Endometrium (tissue), 2 donors: Measurements from ENCODE around the gene ASB5.
"Not testable (repeated sequence)": the region's sequence is repeated elsewhere in the genome, so short reads cannot be mapped to it uniquely, and the experiment has no call there.

Source experiments
- FAIRE-seq: peaks from 2 replicates; lab custom pipeline; 2012; peaks lifted over from hg19 to GRCh38; lab: Jason Lieb, UNC
- donor health status: control.
- donor health status: control.

Gene ASB5

GRCh38 chr4:176268963-176269362 is at the start of gene ASB5:
ASB5 (minus strand) TSS chr4:176269222; CDS start chr4:176269108, 114 bp downstream.
- FAIRE-seq = no peak

- FAIRE-seq = no peak
These were observed 44.7 kb upstream of the ASB5 start for GRCh38 chr4:176313596-176314336.

- FAIRE-seq = no peak
These were observed 40.8 kb upstream of the ASB5 start for GRCh38 chr4:176309772-176310171.

- FAIRE-seq = no peak
These were observed 40.0 kb upstream of the ASB5 start for GRCh38 chr4:176309046-176309445.

- FAIRE-seq = no peak
These were observed 39.4 kb upstream of the ASB5 start for GRCh38 chr4:176308441-176308840.

- FAIRE-seq = no peak
These were observed 38.6 kb upstream of the ASB5 start for GRCh38 chr4:176307666-176307930.

GRCh38 chr4:176306837-176307665 is 38.0 kb upstream of the ASB5 start:
- FAIRE-seq = no peak

GRCh38 chr4:176303938-176304337 is 34.9 kb upstream of the ASB5 start:
- FAIRE-seq = no peak

- no peak for FAIRE-seq
These were observed 33.6 kb upstream of the ASB5 start for GRCh38 chr4:176302283-176303275.

- FAIRE-seq = no peak
These were observed 31.5 kb upstream of the ASB5 start for GRCh38 chr4:176300565-176300964.

GRCh38 chr4:176300036-176300435 is 31.0 kb upstream of the ASB5 start:
- no peak for FAIRE-seq

- FAIRE-seq = no peak
These were observed 29.6 kb upstream of the ASB5 start for GRCh38 chr4:176298664-176299063.

GRCh38 chr4:176295907-176296306 is 26.9 kb upstream of the ASB5 start:
- not testable (repeated sequence) for FAIRE-seq

GRCh38 chr4:176293660-176294059 is 24.6 kb upstream of the ASB5 start:
- no peak for FAIRE-seq

GRCh38 chr4:176292920-176293319 is 23.9 kb upstream of the ASB5 start:
- FAIRE-seq = no peak

- FAIRE-seq = no peak
These were observed 22.7 kb upstream of the ASB5 start for GRCh38 chr4:176291748-176292147.

- no peak for FAIRE-seq
These were observed 21.5 kb upstream of the ASB5 start for GRCh38 chr4:176290520-176290919.

GRCh38 chr4:176289561-176289960 is 20.5 kb upstream of the ASB5 start:
- FAIRE-seq = no peak

- FAIRE-seq = no peak
These were observed 19.0 kb upstream of the ASB5 start for GRCh38 chr4:176288020-176288419.

GRCh38 chr4:176287546-176287945 is 18.5 kb upstream of the ASB5 start:
- FAIRE-seq = no peak

- no peak for FAIRE-seq
These were observed 17.7 kb upstream of the ASB5 start for GRCh38 chr4:176286728-176287127.

- FAIRE-seq = not testable (repeated sequence)
These were observed 10.5 kb upstream of the ASB5 start for GRCh38 chr4:176279560-176279959.
